ENCODE measurements around the gene ALAS2. TPM values are rescaled to one million over a fixed set of nuclear protein-coding genes. Genes with fewer than 3 reads are reported as not detected.

ALAS2 gene
- total RNA-seq, 3 donors from 2014 or later, result not detected

DNA sequence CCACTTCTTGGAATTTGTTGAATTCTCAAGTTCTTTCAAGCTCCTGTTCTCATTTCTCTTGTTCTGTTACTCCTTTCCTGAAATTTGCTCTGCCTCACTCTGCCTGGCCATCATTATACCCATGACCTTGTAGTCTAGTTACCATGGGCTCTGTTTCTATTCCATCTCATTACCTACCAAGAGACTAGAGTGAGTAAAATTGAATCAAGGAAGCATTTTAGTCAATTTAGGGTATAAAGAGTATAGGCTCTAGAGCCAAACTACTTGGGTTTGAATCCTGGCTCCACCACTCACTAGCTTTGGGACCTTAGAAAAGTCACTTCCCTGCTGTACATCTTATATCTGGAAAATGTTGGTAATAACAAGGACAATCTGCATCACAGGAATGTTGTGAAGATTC is 2.2 kb downstream of the ALAS2 start:
- DNase-seq (no peak), ATAC-seq (no peak)
- TF ChIP-seq, protein P1, sequence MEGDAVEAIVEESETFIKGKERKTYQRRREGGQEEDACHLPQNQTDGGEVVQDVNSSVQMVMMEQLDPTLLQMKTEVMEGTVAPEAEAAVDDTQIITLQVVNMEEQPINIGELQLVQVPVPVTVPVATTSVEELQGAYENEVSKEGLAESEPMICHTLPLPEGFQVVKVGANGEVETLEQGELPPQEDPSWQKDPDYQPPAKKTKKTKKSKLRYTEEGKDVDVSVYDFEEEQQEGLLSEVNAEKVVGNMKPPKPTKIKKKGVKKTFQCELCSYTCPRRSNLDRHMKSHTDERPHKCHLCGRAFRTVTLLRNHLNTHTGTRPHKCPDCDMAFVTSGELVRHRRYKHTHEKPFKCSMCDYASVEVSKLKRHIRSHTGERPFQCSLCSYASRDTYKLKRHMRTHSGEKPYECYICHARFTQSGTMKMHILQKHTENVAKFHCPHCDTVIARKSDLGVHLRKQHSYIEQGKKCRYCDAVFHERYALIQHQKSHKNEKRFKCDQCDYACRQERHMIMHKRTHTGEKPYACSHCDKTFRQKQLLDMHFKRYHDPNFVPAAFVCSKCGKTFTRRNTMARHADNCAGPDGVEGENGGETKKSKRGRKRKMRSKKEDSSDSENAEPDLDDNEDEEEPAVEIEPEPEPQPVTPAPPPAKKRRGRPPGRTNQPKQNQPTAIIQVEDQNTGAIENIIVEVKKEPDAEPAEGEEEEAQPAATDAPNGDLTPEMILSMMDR (IDR thresholded peaks at IDR 0.05), result no peak
- intact Hi-C loops (cut with DNase I, micrococcal nuclease), result no loop called here
- no peak overlapping the region for H3K4me3 ChIP-seq
- no peaks in the 10 kb centered on the region for H3K9me3 ChIP-seq
- no peaks in the 10 kb centered on the region for H3K4me1 ChIP-seq (ENCODE audit: low read depth)
- H3K36me3 ChIP-seq (ENCODE audit: low read depth), result no peaks in the 10 kb centered on the region

DNA sequence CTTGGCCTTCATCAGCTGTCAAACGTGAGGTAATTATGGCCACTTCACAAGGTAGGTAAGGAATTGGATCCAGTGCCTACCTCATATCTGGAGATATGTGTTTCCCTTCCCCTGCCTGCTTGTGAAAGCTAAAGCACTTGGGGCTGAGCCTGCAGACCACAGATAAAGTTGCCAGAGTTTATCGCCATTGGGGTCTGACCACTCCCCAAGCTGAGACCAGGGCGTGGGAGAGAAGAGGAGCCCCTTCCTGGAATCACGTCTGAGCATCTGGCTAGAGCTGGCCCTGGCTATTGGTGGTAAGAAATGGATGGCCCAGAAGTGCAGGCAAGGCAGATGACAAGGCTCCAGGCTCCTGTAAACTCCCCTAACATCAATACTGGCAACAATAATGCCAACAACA is 2.7 kb downstream of the ALAS2 start:
- TF ChIP-seq, protein P1 (IDR thresholded peaks at IDR 0.05), result no peak
- Histone ChIP-seq H3K4me1 (ENCODE audit: low read depth) (no peaks in the 10 kb centered on the region), H3K36me3 (ENCODE audit: low read depth) (no peaks in the 10 kb centered on the region), H3K4me3 (no peak overlapping the region), H3K9me3 (no peaks in the 10 kb centered on the region)
- DNase-seq (no peak), ATAC-seq (no peak)
- intact Hi-C loops (cut with DNase I, micrococcal nuclease), result no loop called here

GRCh38 chrX:55026840-55027239 is 3.9 kb downstream of the ALAS2 start:
- intact Hi-C loops (cut with DNase I, micrococcal nuclease), result no loop called here
- Histone ChIP-seq H3K4me3 (no peak overlapping the region), H3K9me3 (no peaks in the 10 kb centered on the region), H3K4me1 (ENCODE audit: low read depth) (no peaks in the 10 kb centered on the region), H3K36me3 (ENCODE audit: low read depth) (no peaks in the 10 kb centered on the region)
- ATAC-seq (no peak), DNase-seq (no peak)
- TF ChIP-seq, protein P1 (IDR thresholded peaks at IDR 0.05), result no peak

DNA sequence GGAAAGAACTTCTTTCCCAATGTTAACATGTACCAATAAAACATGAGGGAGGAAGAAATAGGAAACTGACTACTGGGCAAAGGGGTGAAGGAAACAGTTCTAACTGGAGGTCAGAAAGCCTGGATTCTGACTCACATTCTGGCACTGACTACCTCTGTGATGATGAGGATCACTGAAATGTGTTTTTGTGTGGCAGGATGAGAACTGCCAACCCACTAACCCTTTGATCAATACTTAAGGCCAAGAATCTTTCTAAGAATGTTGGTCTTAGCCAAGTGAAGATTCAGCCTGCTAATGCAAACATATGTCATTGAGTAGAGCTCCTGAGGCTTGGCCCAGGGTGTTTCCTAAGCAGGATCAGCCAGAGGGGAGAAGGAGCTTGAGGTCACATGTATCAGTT is 4.6 kb downstream of the ALAS2 start:
- Histone ChIP-seq H3K9me3 (no peaks in the 10 kb centered on the region), H3K4me3 (no peak overlapping the region), H3K36me3 (ENCODE audit: low read depth) (no peaks in the 10 kb centered on the region), H3K4me1 (ENCODE audit: low read depth) (no peaks in the 10 kb centered on the region)
- intact Hi-C loops (cut with DNase I, micrococcal nuclease), result no loop called here
- DNase-seq, result no peak
- TF ChIP-seq, protein P1 (IDR thresholded peaks at IDR 0.05), result no peak
- no peak for ATAC-seq

- no peak overlapping the region for H3K4me3 ChIP-seq
- no peak for ATAC-seq
- TF ChIP-seq, protein P1 (IDR thresholded peaks at IDR 0.05), result no peak
- H3K4me1 ChIP-seq (ENCODE audit: low read depth), result no peaks in the 10 kb centered on the region
- intact Hi-C loops (cut with DNase I, micrococcal nuclease), result loop anchor here in 1 of 2 donors (10.0 kb wide), 1 partner anchor 60 kb away; the partner anchor contains the start of gene PAGE2B
- no peaks in the 10 kb centered on the region for H3K9me3 ChIP-seq
- no peaks in the 10 kb centered on the region for H3K36me3 ChIP-seq (ENCODE audit: low read depth)
- DNase-seq, result no peak
These were observed 15.9 kb downstream of the ALAS2 start for GRCh38 chrX:55014897-55015299.

- peaks cover 10% of the 10 kb centered on the region for H3K4me1 ChIP-seq (ENCODE audit: low read depth)
- TF ChIP-seq, protein P1 (IDR thresholded peaks at IDR 0.05), result no peak
- H3K9me3 ChIP-seq, result no peaks in the 10 kb centered on the region
- H3K4me3 ChIP-seq, result no peak overlapping the region
- DNase-seq, result no peak
- no peaks in the 10 kb centered on the region for H3K36me3 ChIP-seq (ENCODE audit: low read depth)
- no peak for ATAC-seq
- intact Hi-C loops (cut with DNase I, micrococcal nuclease), result loop anchor here in 1 of 2 donors (10.0 kb wide), 1 partner anchor 64 kb away; the partner anchor contains the start of gene PAGE2B
These were observed 19.5 kb downstream of the ALAS2 start for GRCh38 chrX:55011294-55011693.

All from mucosa of descending colon (tissue), 3 donors.